Left ventricle myocardium inferior (tissue), 1 donor: ENCODE results near the gene CCDC3. TPM values are rescaled to one million over a fixed set of nuclear protein-coding genes. Genes with fewer than 3 reads are reported as not detected.

Source experiments
- DNase-seq: peaks from one replicate; pipeline ENCODE4 v3.0.0-alpha.2; 2020
- H3K27ac ChIP-seq: fragments of 200-600 bp; replicated peaks from 2 replicates; pipeline ENCODE4 v1.8.0; 2021
- H3K27me3 ChIP-seq: fragments of 200-600 bp; 2 replicates; pipeline ENCODE4 v1.8.0; 2021; ENCODE audit warnings: low read depth
- H3K36me3 ChIP-seq: fragments of 200-600 bp; 2 replicates; pipeline ENCODE4 v1.8.0; 2021
- H3K4me1 ChIP-seq: fragments of 200-600 bp; 2 replicates; pipeline ENCODE4 v1.8.0; 2021
- H3K4me3 ChIP-seq: fragments of 200-600 bp; 2 replicates; pipeline ENCODE4 v1.8.0; 2021; ENCODE audit warnings: mild to moderate bottlenecking, moderate library complexity
- H3K9me3 ChIP-seq: fragments of 200-600 bp; replicated peaks from 2 replicates; pipeline ENCODE4 v1.8.0; 2021
- CTCF ChIP-seq: fragments of 200-600 bp; IDR thresholded peaks from 2 replicates; pipeline ENCODE4 v1.8.0; 2021; ENCODE audit warnings: antibody characterized with exemption, mild to moderate bottlenecking, borderline replicate concordance
- intact Hi-C: fragments of 100-400 bp; cut with micrococcal nuclease; formaldehyde crosslinking; loops from one replicate; pipeline ENCODE4 v1.11.0; 2022
- total RNA-seq: library from RNA; stranded (reverse); fragmentation: NEBNext Ultra II Directional; extraction: Animal tissue kit (Norgen Biotek cat#: 25700); gene quantifications from one replicate; pipeline ENCODE4 v1.2.1, GENCODE V29; 2021
- donor health status: DM: no; HTN: yes; CAD: no; lungs with severe emphysema.

Gene CCDC3
- total RNA-seq, 1 donor from 2014 or later: 5.8 TPM

- H3K27me3 ChIP-seq: peaks cover 75% of the 10 kb centered on the region
- intact Hi-C loops: no loop called here
- no peak for DNase-seq
- peaks cover 14% of the 10 kb centered on the region for H3K4me1 ChIP-seq
- H3K27ac ChIP-seq: peak overlapping the region; percentile 7
- H3K4me3 ChIP-seq: peak overlapping the region; percentile 64
- no peaks in the 10 kb centered on the region for H3K9me3 ChIP-seq
- no peak for TF ChIP-seq CTCF
- H3K36me3 ChIP-seq: no peaks in the 10 kb centered on the region
Measured at GRCh38 chr10:13000431-13000830, 1.1 kb downstream of the CCDC3 start.

- H3K4me1 ChIP-seq: peaks cover 14% of the 10 kb centered on the region
- no peaks in the 10 kb centered on the region for H3K36me3 ChIP-seq
- TF ChIP-seq CTCF: no peak
- no peak overlapping the region for H3K27ac ChIP-seq
- peak overlapping the region; percentile 64 for H3K4me3 ChIP-seq
- peaks cover 69% of the 10 kb centered on the region for H3K27me3 ChIP-seq
- H3K9me3 ChIP-seq: no peaks in the 10 kb centered on the region
- no peak for DNase-seq
- intact Hi-C loops: no loop called here
Measured at GRCh38 chr10:12999849-13000248, 1.7 kb downstream of the CCDC3 start.

GRCh38 chr10:12995425-12995861 is 6.1 kb downstream of the CCDC3 start:
- H3K9me3 ChIP-seq: no peaks in the 10 kb centered on the region
- H3K27me3 ChIP-seq: peaks cover 44% of the 10 kb centered on the region
- intact Hi-C loops: no loop called here
- H3K4me1 ChIP-seq: peaks cover 6% of the 10 kb centered on the region
- no peaks in the 10 kb centered on the region for H3K36me3 ChIP-seq
- no peak for DNase-seq
- H3K4me3 ChIP-seq: no peak overlapping the region
- no peak overlapping the region for H3K27ac ChIP-seq
- no peak for TF ChIP-seq CTCF

- intact Hi-C loops: no loop called here
- no peaks in the 10 kb centered on the region for H3K9me3 ChIP-seq
- H3K36me3 ChIP-seq: no peaks in the 10 kb centered on the region
- no peak for DNase-seq
- H3K4me1 ChIP-seq: peaks cover 6% of the 10 kb centered on the region
- H3K27ac ChIP-seq: no peak overlapping the region
- H3K27me3 ChIP-seq: peaks cover 26% of the 10 kb centered on the region
- H3K4me3 ChIP-seq: no peak overlapping the region
- no peak for TF ChIP-seq CTCF
Measured at GRCh38 chr10:12993595-12993994, 7.9 kb downstream of the CCDC3 start.

GRCh38 chr10:12985347-12985746 is 16.2 kb downstream of the CCDC3 start:
- Histone ChIP-seq H3K27ac (no peak overlapping the region), H3K27me3 (peaks cover 9% of the 10 kb centered on the region), H3K4me1 (no peaks in the 10 kb centered on the region), H3K9me3 (peaks cover 25% of the 10 kb centered on the region), H3K4me3 (no peak overlapping the region), H3K36me3 (no peaks in the 10 kb centered on the region)
- intact Hi-C loops: no loop called here
- no peak for TF ChIP-seq CTCF
- no peak for DNase-seq
